ENCODE data around the gene RCAN2.

RCAN2 gene

DNA sequence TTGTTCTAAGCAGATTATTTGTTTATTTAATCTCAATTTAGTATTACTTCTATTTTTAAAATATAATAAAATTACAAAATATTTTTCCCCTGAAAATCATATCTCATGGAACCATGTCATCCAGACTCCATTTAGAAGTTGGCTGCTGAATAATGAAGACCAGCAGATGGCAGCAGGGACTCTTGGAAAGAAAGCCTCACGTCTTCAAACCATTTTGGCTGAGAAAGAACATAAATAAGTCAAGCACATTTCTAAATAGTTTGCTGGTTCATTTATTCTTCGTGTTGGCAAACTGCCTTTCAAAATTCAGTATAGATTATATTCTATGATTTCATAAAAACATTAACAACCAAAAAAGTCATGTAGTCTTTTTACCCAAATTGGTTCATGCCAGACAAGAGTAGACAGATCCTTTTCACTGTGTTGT, 71.7 kb downstream of the RCAN2 start:
- TF ChIP-seq, protein P1, sequence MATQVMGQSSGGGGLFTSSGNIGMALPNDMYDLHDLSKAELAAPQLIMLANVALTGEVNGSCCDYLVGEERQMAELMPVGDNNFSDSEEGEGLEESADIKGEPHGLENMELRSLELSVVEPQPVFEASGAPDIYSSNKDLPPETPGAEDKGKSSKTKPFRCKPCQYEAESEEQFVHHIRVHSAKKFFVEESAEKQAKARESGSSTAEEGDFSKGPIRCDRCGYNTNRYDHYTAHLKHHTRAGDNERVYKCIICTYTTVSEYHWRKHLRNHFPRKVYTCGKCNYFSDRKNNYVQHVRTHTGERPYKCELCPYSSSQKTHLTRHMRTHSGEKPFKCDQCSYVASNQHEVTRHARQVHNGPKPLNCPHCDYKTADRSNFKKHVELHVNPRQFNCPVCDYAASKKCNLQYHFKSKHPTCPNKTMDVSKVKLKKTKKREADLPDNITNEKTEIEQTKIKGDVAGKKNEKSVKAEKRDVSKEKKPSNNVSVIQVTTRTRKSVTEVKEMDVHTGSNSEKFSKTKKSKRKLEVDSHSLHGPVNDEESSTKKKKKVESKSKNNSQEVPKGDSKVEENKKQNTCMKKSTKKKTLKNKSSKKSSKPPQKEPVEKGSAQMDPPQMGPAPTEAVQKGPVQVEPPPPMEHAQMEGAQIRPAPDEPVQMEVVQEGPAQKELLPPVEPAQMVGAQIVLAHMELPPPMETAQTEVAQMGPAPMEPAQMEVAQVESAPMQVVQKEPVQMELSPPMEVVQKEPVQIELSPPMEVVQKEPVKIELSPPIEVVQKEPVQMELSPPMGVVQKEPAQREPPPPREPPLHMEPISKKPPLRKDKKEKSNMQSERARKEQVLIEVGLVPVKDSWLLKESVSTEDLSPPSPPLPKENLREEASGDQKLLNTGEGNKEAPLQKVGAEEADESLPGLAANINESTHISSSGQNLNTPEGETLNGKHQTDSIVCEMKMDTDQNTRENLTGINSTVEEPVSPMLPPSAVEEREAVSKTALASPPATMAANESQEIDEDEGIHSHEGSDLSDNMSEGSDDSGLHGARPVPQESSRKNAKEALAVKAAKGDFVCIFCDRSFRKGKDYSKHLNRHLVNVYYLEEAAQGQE (IDR thresholded peaks at IDR 0.05; ENCODE audit: insufficient read depth in 1 of 2, low read depth in 2 of 2, low read length in 2 of 2): no peak
- no peak for TF ChIP-seq POLR2AphosphoS5 (IDR thresholded peaks at IDR 0.05; ENCODE audit: low read depth, low read length)
- TF ChIP-seq TAF1 (IDR thresholded peaks at IDR 0.05; ENCODE audit: borderline replicate concordance, insufficient read depth, low read length): no peak
- no peak for TF ChIP-seq SIN3A (IDR thresholded peaks at IDR 0.05; ENCODE audit: borderline replicate concordance, insufficient read depth, low read length)
- no peak for TF ChIP-seq FOXP2 (optimal IDR thresholded peaks at IDR 0.05; ENCODE audit: borderline replicate concordance, extremely low read depth, extremely low read length, insufficient read depth)

GRCh38 chr6:46414398-46414797, 76.9 kb downstream of the RCAN2 start:
- TF ChIP-seq, protein P1 (IDR thresholded peaks at IDR 0.05; ENCODE audit: insufficient read depth in 1 of 2, low read depth in 2 of 2, low read length in 2 of 2): no peak

DNA sequence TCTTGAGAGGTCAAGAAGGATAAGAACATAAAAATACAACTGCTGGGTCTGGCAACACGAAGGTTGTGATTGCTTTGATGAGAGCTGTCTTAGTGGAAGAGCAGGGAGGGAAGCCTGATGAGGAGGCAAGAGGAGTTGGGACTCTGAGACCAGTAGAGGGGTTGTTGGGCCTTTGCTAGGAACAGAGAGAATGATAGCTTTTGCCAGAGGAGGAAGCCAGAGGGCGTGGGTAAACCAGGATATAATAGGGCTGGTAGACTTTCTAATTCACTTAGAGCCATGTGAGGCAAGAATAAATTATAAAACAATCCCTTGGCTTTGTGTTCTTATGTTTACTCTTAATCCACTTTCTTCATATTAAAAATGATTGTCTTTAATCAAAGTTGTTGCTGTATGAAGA, 78.6 kb downstream of the RCAN2 start:
- TF ChIP-seq POLR2AphosphoS5 (IDR thresholded peaks at IDR 0.05; ENCODE audit: low read depth, low read length): no peak
- TF ChIP-seq SIN3A (IDR thresholded peaks at IDR 0.05; ENCODE audit: borderline replicate concordance, insufficient read depth, low read length): no peak
- TF ChIP-seq TAF1 (IDR thresholded peaks at IDR 0.05; ENCODE audit: borderline replicate concordance, insufficient read depth, low read length): no peak
- TF ChIP-seq, protein P1 (IDR thresholded peaks at IDR 0.05; ENCODE audit: insufficient read depth in 1 of 2, low read depth in 2 of 2, low read length in 2 of 2): no peak
- TF ChIP-seq FOXP2 (optimal IDR thresholded peaks at IDR 0.05; ENCODE audit: borderline replicate concordance, extremely low read depth, extremely low read length, insufficient read depth): no peak

- TF ChIP-seq SIN3A (IDR thresholded peaks at IDR 0.05; ENCODE audit: borderline replicate concordance, insufficient read depth, low read length): no peak
Observed at GRCh38 chr6:46411456-46412197, 79.6 kb downstream of the RCAN2 start.

DNA sequence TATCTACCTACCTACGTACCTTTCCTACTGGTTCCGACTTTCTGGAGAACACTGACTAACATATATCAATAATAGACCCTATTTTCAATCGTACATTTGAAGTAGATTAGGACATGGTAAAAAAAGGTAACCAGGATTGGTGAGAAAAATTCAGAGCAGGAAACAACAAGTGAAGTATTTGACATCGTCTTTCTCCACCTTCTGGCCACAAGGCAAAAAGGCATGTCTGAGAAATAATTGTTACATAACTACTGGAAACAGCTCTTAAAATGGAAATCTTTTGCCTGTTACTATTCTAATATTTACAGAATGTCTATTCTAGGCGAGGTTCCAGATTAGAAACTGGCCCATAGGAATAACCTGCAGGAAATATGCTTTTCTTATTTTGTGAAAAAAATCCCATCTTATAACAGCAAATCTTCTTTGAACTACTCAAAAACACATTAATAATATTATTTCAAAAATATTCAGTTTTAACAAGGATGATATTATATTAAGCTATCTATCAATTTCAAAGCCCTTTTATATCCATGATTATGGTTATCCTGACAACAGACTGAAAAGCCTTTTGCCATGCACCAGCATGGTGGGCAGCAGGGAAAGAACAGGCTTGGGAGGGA, 80.8 kb downstream of the RCAN2 start:
- no peak for TF ChIP-seq TAF1 (IDR thresholded peaks at IDR 0.05; ENCODE audit: borderline replicate concordance, insufficient read depth, low read length)
- TF ChIP-seq SIN3A (IDR thresholded peaks at IDR 0.05; ENCODE audit: borderline replicate concordance, insufficient read depth, low read length): no peak
- TF ChIP-seq, protein P1 (IDR thresholded peaks at IDR 0.05; ENCODE audit: insufficient read depth in 1 of 2, low read depth in 2 of 2, low read length in 2 of 2): no peak
- TF ChIP-seq POLR2AphosphoS5 (IDR thresholded peaks at IDR 0.05; ENCODE audit: low read depth, low read length): no peak
- TF ChIP-seq FOXP2 (optimal IDR thresholded peaks at IDR 0.05; ENCODE audit: borderline replicate concordance, extremely low read depth, extremely low read length, insufficient read depth): no peak

Data from PFSK-1 (cell line).